ENCODE measurements around the gene ZCCHC7. TPM values are rescaled to one million over a fixed set of nuclear protein-coding genes. Genes with fewer than 3 reads are reported as not detected.

Gene ZCCHC7
- total and polyA plus RNA-seq, 9 of the 15 experiments (the other 6 are each of a cell fraction or from before 2014, with no cell fraction given): 34.1 to 68.9 (median 48.8) TPM

GRCh38 chr9:37119907-37120842 is at the start of gene ZCCHC7 (continued):
- peak; percentile 93 for TF ChIP-seq ZNF668 (CRISPR knock-in tag; IDR thresholded peaks at IDR 0.05)
- no peak for TF ChIP-seq SMC3 (conservative IDR thresholded peaks at IDR 0.05; ENCODE audit: insufficient read depth, low read depth, low read length)
- no peak for TF ChIP-seq TEAD2 (tag; IDR thresholded peaks at IDR 0.05)
- TF ChIP-seq MYNN (IDR thresholded peaks at IDR 0.05): no peak; the same call in 1 of the 2 replicates
- TF ChIP-seq MYNN (CRISPR knock-in tag; IDR thresholded peaks at IDR 0.05): no peak
- peak; percentile 69; the same call in 1 of the 2 replicates for TF ChIP-seq GTF2F1 (IDR thresholded peaks at IDR 0.05; ENCODE audit: low read depth, low read length)
- TF ChIP-seq NELFE (IDR thresholded peaks at IDR 0.05; ENCODE audit: insufficient read depth, insufficient read length): no peak
- peak; percentile 99 for TF ChIP-seq SREBF2 (CRISPR knock-in tag; IDR thresholded peaks at IDR 0.05)
- peak; percentile 21 for TF ChIP-seq PRDM10 (IDR thresholded peaks at IDR 0.05; ENCODE audit: partially characterized antibody)
- TF ChIP-seq, protein P1, sequence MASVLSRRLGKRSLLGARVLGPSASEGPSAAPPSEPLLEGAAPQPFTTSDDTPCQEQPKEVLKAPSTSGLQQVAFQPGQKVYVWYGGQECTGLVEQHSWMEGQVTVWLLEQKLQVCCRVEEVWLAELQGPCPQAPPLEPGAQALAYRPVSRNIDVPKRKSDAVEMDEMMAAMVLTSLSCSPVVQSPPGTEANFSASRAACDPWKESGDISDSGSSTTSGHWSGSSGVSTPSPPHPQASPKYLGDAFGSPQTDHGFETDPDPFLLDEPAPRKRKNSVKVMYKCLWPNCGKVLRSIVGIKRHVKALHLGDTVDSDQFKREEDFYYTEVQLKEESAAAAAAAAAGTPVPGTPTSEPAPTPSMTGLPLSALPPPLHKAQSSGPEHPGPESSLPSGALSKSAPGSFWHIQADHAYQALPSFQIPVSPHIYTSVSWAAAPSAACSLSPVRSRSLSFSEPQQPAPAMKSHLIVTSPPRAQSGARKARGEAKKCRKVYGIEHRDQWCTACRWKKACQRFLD (CRISPR knock-in tag; IDR thresholded peaks at IDR 0.05): peak; percentile 93; the same call in 1 of the 2 replicates
- TF ChIP-seq NCOA1 (IDR thresholded peaks at IDR 0.05; ENCODE audit: low read depth): peak; percentile 73
- peak in 1 of 2 experiments; percentile 66; a peak in 1 of 4 replicates for TF ChIP-seq NONO (IDR thresholded peaks at IDR 0.05; ENCODE audit: low read depth in 2 of 2, low read length in 1 of 2)
- TF ChIP-seq, protein P2, sequence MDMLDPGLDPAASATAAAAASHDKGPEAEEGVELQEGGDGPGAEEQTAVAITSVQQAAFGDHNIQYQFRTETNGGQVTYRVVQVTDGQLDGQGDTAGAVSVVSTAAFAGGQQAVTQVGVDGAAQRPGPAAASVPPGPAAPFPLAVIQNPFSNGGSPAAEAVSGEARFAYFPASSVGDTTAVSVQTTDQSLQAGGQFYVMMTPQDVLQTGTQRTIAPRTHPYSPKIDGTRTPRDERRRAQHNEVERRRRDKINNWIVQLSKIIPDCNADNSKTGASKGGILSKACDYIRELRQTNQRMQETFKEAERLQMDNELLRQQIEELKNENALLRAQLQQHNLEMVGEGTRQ (CRISPR knock-in tag; IDR thresholded peaks at IDR 0.05): peak; percentile 93
- TF ChIP-seq, protein P3, sequence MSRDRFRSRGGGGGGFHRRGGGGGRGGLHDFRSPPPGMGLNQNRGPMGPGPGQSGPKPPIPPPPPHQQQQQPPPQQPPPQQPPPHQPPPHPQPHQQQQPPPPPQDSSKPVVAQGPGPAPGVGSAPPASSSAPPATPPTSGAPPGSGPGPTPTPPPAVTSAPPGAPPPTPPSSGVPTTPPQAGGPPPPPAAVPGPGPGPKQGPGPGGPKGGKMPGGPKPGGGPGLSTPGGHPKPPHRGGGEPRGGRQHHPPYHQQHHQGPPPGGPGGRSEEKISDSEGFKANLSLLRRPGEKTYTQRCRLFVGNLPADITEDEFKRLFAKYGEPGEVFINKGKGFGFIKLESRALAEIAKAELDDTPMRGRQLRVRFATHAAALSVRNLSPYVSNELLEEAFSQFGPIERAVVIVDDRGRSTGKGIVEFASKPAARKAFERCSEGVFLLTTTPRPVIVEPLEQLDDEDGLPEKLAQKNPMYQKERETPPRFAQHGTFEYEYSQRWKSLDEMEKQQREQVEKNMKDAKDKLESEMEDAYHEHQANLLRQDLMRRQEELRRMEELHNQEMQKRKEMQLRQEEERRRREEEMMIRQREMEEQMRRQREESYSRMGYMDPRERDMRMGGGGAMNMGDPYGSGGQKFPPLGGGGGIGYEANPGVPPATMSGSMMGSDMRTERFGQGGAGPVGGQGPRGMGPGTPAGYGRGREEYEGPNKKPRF (IDR thresholded peaks at IDR 0.05; ENCODE audit: low read depth, low read length): no peak
- TF ChIP-seq CEBPG (CRISPR knock-in tag; IDR thresholded peaks at IDR 0.05): peak; percentile 72; the same call in 1 of the 2 replicates
- TF ChIP-seq CEBPG (tag; conservative IDR thresholded peaks at IDR 0.05 in 1 of 2, IDR thresholded peaks at IDR 0.05 in 1 of 2): no peak
- TF ChIP-seq MTA2 (IDR thresholded peaks at IDR 0.05; ENCODE audit: low read depth): no peak
